Endodermal cell (in vitro differentiated cells): Measurements from ENCODE around the gene PPP1R10. TPM values are rescaled to one million over a fixed set of nuclear protein-coding genes. Genes with fewer than 3 reads are reported as not detected.
A peak's percentile ranks its signal among the peaks of the same experiment; 100 is the strongest.

Experiments
- DNase-seq: peaks from one replicate; pipeline ENCODE4 v3.0.0-alpha.2; 2017
- H3K27ac ChIP-seq: 2 replicates; pipeline ENCODE4 v1.5.1; 2013; ENCODE audit warnings: mild to moderate bottlenecking, low read depth, low read length, moderate library complexity
- H3K27me3 ChIP-seq: 2 replicates; pipeline ENCODE4 v1.6.1; 2013; ENCODE audit warnings: mild to moderate bottlenecking, low read length, moderate library complexity; ENCODE audit not compliant: insufficient read depth, control insufficient read depth, poor library complexity, severe bottlenecking
- H3K36me3 ChIP-seq: 2 replicates; pipeline ENCODE4 v1.7.0; 2013; ENCODE audit warnings: mild to moderate bottlenecking, low read length, moderate library complexity; ENCODE audit not compliant: control insufficient read depth, insufficient read depth
- H3K4me1 ChIP-seq: one replicate; pipeline ENCODE4 v1.7.0; 2013; ENCODE audit warnings: low read length; ENCODE audit not compliant: control insufficient read depth, insufficient read depth
- H3K4me3 ChIP-seq: 2 replicates; pipeline ENCODE4 v1.5.1; 2013; ENCODE audit warnings: mild to moderate bottlenecking, low read length, moderate library complexity
- H3K9ac ChIP-seq: 2 replicates; pipeline ENCODE4 v1.6.1; 2013; ENCODE audit warnings: mild to moderate bottlenecking, low read length, moderate library complexity; ENCODE audit not compliant: poor library complexity, severe bottlenecking; ENCODE audit errors: extremely low read depth
- H3K9me3 ChIP-seq: 2 replicates; pipeline ENCODE4 v1.6.1; 2013; ENCODE audit warnings: mild to moderate bottlenecking, low read length, moderate library complexity; ENCODE audit not compliant: control insufficient read depth
- H3K27ac Mint-ChIP-seq: 2 replicates; pipeline ENCODE4 v1.8.0; 2020; ENCODE audit warnings: mixed read lengths
- H3K27me3 Mint-ChIP-seq: 2 replicates; pipeline ENCODE4 v1.8.0; 2021; ENCODE audit warnings: mild to moderate bottlenecking, mixed read lengths; ENCODE audit not compliant: insufficient read depth
- H3K36me3 Mint-ChIP-seq: 2 replicates; pipeline ENCODE4 v1.8.0; 2020; ENCODE audit warnings: low read depth, mixed read lengths
- H3K4me1 Mint-ChIP-seq: 2 replicates; pipeline ENCODE4 v1.8.0; 2020; ENCODE audit warnings: mixed read lengths
- H3K4me3 Mint-ChIP-seq: 2 replicates; pipeline ENCODE4 v1.8.0; 2020; ENCODE audit warnings: mild to moderate bottlenecking, moderate library complexity, mixed read lengths
- H3K9me3 Mint-ChIP-seq: 2 replicates; pipeline ENCODE4 v1.8.0; 2020; ENCODE audit warnings: mild to moderate bottlenecking, mixed read lengths
- WGBS, 2 experiments: methylation state at CpG; one replicate each; pipeline versions ENCODE4 v1.1.5 to v1.1.7; 2013; ENCODE audit warnings: missing lambda C conversion rate in 2 of 2, mixed read lengths in 1 of 2; ENCODE audit not compliant: insufficient coverage in 1 of 2, insufficient read length in 1 of 2; 5-methylcytosine and 5-hydroxymethylcytosine counted together
- total RNA-seq, 2 donors: library from RNA; stranded (reverse); fragmentation: NEBNext Ultra II Directional in 1 of 2; extraction: Animal tissue kit (Norgen Biotek cat#: 25700) in 1 of 2; gene quantifications; 2 replicates in 1 of 2; 3 replicates in 1 of 2; pipeline ENCODE4 v1.2.1, GENCODE V29; 2021
- TF ChIP-seq, protein P1 (sequence below): fragments of 200-600 bp; sonication (generic); conservative IDR thresholded peaks from 2 replicates; pipeline ENCODE4 v1.5.0; 2021; ENCODE audit warnings: antibody characterized with exemption, mild to moderate bottlenecking

Gene PPP1R10
- total RNA-seq, 2 donors from 2014 or later, result 122 to 126 TPM

DNA sequence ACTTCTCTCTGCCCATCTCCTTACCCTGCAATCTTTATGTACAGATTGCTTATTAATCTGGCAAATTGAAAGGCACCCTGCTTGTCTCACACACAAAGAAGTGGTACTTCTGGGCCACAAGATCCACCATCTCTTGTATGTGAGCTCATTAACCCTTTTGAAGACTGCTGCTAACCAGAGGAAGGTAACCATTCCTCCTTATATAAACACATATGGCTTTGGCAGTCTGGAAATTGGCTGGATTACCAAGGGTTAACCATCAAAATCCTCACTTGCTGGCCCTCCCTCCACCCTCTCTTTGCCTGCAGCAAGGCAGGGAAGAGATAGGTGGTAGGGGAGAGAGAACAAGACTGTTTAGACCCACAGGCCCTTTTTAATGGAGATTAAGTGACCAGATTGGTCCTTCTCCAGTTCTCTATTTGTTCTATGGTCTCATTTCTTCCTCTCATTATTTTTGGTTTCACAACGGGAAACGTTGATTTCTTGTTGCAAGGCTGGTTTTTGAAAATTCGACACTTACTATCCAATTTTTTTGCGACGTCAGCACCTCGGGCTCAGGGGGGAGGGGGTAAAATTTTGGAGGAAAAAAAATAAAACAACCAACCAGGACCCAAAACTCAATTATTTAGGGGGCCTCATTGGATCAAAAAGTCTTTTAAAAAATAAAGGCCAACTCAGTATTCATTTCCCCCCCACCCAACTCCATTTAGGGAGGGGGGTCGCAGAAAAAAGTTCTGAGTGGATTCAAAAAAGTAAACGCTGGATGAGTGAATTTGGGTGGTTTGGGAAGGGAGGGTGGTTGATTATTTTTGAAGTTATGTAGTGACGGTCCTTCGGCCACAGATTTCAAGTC, 859 bp downstream of the PPP1R10 start:
- Histone ChIP-seq H3K9ac (peak overlapping the region; percentile 100), H3K27ac (peak overlapping the region; percentile 99), H3K27me3 (no peaks in the 10 kb centered on the region), H3K9me3 (no peaks in the 10 kb centered on the region), H3K36me3 (peaks cover 52% of the 10 kb centered on the region), H3K4me1 (peaks cover 2% of the 10 kb centered on the region), H3K4me3 (peak overlapping the region; percentile 92)
- peaks cover 23% of the 10 kb centered on the region for H3K4me1 Mint-ChIP-seq
- peak overlapping the region; percentile 99 for H3K4me3 Mint-ChIP-seq
- H3K27me3 Mint-ChIP-seq, result no peaks in the 10 kb centered on the region
- H3K36me3 Mint-ChIP-seq, result peaks cover 34% of the 10 kb centered on the region
- TF ChIP-seq, protein P1, sequence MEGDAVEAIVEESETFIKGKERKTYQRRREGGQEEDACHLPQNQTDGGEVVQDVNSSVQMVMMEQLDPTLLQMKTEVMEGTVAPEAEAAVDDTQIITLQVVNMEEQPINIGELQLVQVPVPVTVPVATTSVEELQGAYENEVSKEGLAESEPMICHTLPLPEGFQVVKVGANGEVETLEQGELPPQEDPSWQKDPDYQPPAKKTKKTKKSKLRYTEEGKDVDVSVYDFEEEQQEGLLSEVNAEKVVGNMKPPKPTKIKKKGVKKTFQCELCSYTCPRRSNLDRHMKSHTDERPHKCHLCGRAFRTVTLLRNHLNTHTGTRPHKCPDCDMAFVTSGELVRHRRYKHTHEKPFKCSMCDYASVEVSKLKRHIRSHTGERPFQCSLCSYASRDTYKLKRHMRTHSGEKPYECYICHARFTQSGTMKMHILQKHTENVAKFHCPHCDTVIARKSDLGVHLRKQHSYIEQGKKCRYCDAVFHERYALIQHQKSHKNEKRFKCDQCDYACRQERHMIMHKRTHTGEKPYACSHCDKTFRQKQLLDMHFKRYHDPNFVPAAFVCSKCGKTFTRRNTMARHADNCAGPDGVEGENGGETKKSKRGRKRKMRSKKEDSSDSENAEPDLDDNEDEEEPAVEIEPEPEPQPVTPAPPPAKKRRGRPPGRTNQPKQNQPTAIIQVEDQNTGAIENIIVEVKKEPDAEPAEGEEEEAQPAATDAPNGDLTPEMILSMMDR, result no peak
- no peaks in the 10 kb centered on the region for H3K9me3 Mint-ChIP-seq
- peak; percentile 67 for DNase-seq
- WGBS, 2 experiments, result 0% methylated on average over 3 to 10 of the region's 10 CpGs
- H3K27ac Mint-ChIP-seq, result peak overlapping the region; percentile 100

DNA sequence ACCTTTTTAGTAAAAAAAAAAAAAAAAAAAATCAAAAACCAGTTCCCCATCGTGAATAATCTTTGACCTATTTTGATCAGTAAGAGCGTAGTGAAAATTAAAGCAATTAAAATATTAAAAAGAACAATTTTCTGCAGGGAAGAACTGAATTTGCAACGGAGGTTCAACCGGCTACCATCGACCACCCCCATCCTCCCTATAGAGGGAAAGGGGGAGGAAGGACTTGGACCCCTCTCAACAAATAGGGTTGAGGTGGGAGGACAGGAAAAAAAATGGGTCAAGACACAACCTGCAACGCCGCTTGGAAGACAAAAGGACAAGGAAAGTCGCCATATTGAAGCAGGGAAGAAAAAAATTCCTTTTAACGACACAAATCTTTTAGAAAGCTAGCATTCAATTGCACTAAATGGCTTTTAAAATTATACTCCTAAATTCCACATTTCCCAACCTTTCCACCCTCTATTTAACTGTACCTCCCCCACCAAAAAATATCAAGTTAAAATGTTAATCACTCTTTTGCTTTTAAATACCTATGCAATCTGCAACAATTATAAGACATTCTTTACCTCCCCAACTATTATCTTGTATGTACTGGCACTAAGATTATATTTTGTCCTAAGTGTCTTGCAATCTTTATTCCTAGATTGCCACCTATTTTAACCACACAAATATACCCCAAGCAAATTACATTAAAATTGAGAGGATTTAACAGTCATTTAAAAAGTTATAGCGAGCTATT, 1.7 kb downstream of the PPP1R10 start:
- peaks cover 2% of the 10 kb centered on the region for H3K4me1 ChIP-seq
- Mint-ChIP-seq H3K36me3 (peaks cover 34% of the 10 kb centered on the region), H3K9me3 (no peaks in the 10 kb centered on the region), H3K27ac (peak overlapping the region; percentile 100), H3K27me3 (no peaks in the 10 kb centered on the region), H3K4me1 (peaks cover 23% of the 10 kb centered on the region), H3K4me3 (peak overlapping the region; percentile 99)
- TF ChIP-seq, protein P1, result no peak
- H3K36me3 ChIP-seq, result peaks cover 53% of the 10 kb centered on the region
- H3K9ac ChIP-seq, result peak overlapping the region; percentile 100
- peak overlapping the region; percentile 92 for H3K4me3 ChIP-seq
- WGBS, 2 experiments, result 0 to 2% methylated on average over 4 to 10 of the region's 10 CpGs
- peak; percentile 84 for DNase-seq
- no peaks in the 10 kb centered on the region for H3K27me3 ChIP-seq
- H3K9me3 ChIP-seq, result no peaks in the 10 kb centered on the region
- H3K27ac ChIP-seq, result peak overlapping the region; percentile 99

DNA sequence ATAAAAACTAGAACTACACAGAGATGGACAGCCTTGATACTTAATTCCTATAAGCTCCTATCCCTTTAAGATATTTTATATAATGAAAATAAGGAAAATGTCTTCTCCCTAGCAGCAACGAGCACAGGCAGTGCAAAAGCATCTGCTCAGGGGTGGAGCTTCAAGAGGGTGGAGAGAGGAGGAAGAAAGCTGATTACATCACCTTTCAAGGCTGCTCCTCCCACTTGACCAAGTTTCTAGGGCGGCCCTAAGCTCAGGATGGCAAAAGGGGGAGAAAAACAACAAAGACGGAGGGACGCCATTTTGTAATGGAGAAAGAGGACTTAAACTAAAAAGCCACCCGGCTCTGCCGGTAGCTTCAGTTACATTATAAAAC, 2.2 kb downstream of the PPP1R10 start:
- H3K9me3 Mint-ChIP-seq, result no peaks in the 10 kb centered on the region
- no peaks in the 10 kb centered on the region for H3K27me3 ChIP-seq
- peaks cover 23% of the 10 kb centered on the region for H3K4me1 Mint-ChIP-seq
- peaks cover 2% of the 10 kb centered on the region for H3K4me1 ChIP-seq
- peak overlapping the region; percentile 100 for H3K27ac Mint-ChIP-seq
- DNase-seq, result peak; percentile 89
- H3K4me3 Mint-ChIP-seq, result peak overlapping the region; percentile 99
- H3K9me3 ChIP-seq, result no peaks in the 10 kb centered on the region
- peak overlapping the region; percentile 99 for H3K27ac ChIP-seq
- H3K36me3 ChIP-seq, result peaks cover 58% of the 10 kb centered on the region
- H3K36me3 Mint-ChIP-seq, result peaks cover 39% of the 10 kb centered on the region
- no peaks in the 10 kb centered on the region for H3K27me3 Mint-ChIP-seq
- TF ChIP-seq, protein P1, result no peak
- peak overlapping the region; percentile 92 for H3K4me3 ChIP-seq
- H3K9ac ChIP-seq, result peak overlapping the region; percentile 100
- 0 to 3% methylated on average over 1 to 6 of the region's 6 CpGs for WGBS, 2 experiments
